GM23338 (cell line): ENCODE results near the gene LTBP4. TPM values are rescaled to one million over a fixed set of nuclear protein-coding genes. Genes with fewer than 3 reads are reported as not detected.

Source experiments
- ATAC-seq: fragments of 200-7000 bp; cut with Tn5 transposase; 3 replicates; pipeline ENCODE4 v1.9.1; 2020
- DNase-seq: peaks from one replicate; pipeline ENCODE4 v3.0.0-alpha.2; 2015; ENCODE audit warnings: low spot score
- H2AFZ ChIP-seq: fragments of 200-600 bp; sonication (generic); 2 replicates; pipeline ENCODE4 v1.8.0; 2016; ENCODE audit warnings: antibody characterized with exemption, mild to moderate bottlenecking, moderate library complexity
- H3F3A ChIP-seq: fragments of 200-600 bp; sonication (generic); replicated peaks from 2 replicates; pipeline ENCODE4 v1.8.0; 2017; ENCODE audit warnings: antibody characterized with exemption, mixed run types, low read depth
- H3K27ac ChIP-seq: fragments of 200-600 bp; sonication (generic); 2 replicates; pipeline ENCODE4 v1.6.1; 2016; ENCODE audit warnings: low read depth
- H3K27me3 ChIP-seq: fragments of 200-600 bp; sonication (generic); 2 replicates; pipeline ENCODE4 v1.8.0; 2016; ENCODE audit warnings: mild to moderate bottlenecking, mixed run types, moderate library complexity; ENCODE audit not compliant: insufficient read depth
- H3K36me3 ChIP-seq: fragments of 200-600 bp; sonication (generic); 2 replicates; pipeline ENCODE4 v1.8.0; 2016; ENCODE audit warnings: mild to moderate bottlenecking; ENCODE audit not compliant: insufficient read depth
- H3K4me1 ChIP-seq: fragments of 200-600 bp; sonication (generic); 2 replicates; pipeline ENCODE4 v1.8.0; 2016; ENCODE audit warnings: mild to moderate bottlenecking, moderate library complexity; ENCODE audit not compliant: insufficient read depth
- H3K4me2 ChIP-seq: fragments of 200-600 bp; sonication (generic); 2 replicates; pipeline ENCODE4 v1.7.1; 2017; ENCODE audit warnings: mixed run types
- H3K4me3 ChIP-seq: fragments of 200-600 bp; sonication (generic); 2 replicates; pipeline ENCODE4 v1.6.1; 2016; ENCODE audit warnings: mixed run types
- H3K79me2 ChIP-seq: fragments of 200-600 bp; sonication (generic); replicated peaks from 2 replicates; pipeline ENCODE4 v1.8.0; 2017; ENCODE audit warnings: mild to moderate bottlenecking; ENCODE audit not compliant: insufficient read depth
- H3K9me2 ChIP-seq: fragments of 200-600 bp; sonication (generic); 2 replicates; pipeline ENCODE4 v1.8.0; 2017; ENCODE audit not compliant: insufficient read depth
- H4K20me1 ChIP-seq: fragments of 200-600 bp; sonication (generic); replicated peaks from 2 replicates; pipeline ENCODE4 v1.8.0; 2017; ENCODE audit warnings: mild to moderate bottlenecking; ENCODE audit not compliant: insufficient read depth
- H3K27ac Mint-ChIP-seq: 2 replicates; pipeline ENCODE4 v1.8.0; 2020; ENCODE audit warnings: inconsistent platforms, mild to moderate bottlenecking, moderate library complexity, mixed read lengths
- H3K27me3 Mint-ChIP-seq: 3 replicates; pipeline ENCODE4 v1.8.0; 2022; ENCODE audit warnings: low read depth, mild to moderate bottlenecking, moderate library complexity, mixed read lengths, inconsistent platforms; ENCODE audit not compliant: insufficient read depth, poor library complexity
- H3K36me3 Mint-ChIP-seq: 3 replicates; pipeline ENCODE4 v1.8.0; 2021; ENCODE audit warnings: low read depth, mild to moderate bottlenecking, inconsistent platforms, moderate library complexity, mixed read lengths
- H3K4me1 Mint-ChIP-seq: 3 replicates; pipeline ENCODE4 v1.8.0; 2020; ENCODE audit warnings: mild to moderate bottlenecking, inconsistent platforms, mixed read lengths
- H3K4me3 Mint-ChIP-seq: 3 replicates; pipeline ENCODE4 v1.8.0; 2021; ENCODE audit warnings: moderate library complexity, mild to moderate bottlenecking, inconsistent platforms, mixed read lengths
- H3K9me3 Mint-ChIP-seq: 3 replicates; pipeline ENCODE4 v1.8.0; 2020; ENCODE audit warnings: moderate library complexity, mild to moderate bottlenecking, inconsistent platforms, mixed read lengths
- CREB1 ChIP-seq: fragments of 250-450 bp; sonication (Bioruptor Pico); IDR thresholded peaks from 2 replicates; pipeline ENCODE4 v1.5.0; 2020; ENCODE audit warnings: low read depth, mild to moderate bottlenecking, moderate library complexity
- POLR2AphosphoS5 ChIP-seq: IDR thresholded peaks from 2 replicates; pipeline ENCODE4 v1.6.1; 2016; ENCODE audit warnings: antibody characterized with exemption, low read depth
- polyA plus RNA-seq: library from polyadenylated mRNA; unstranded; fragments of >200 nt; fragmentation: Nextera tagmentation; extraction: Ambion mirVana; gene quantifications from 2 replicates; pipeline ENCODE4 v1.2.1, GENCODE V29; 2016
- total RNA-seq: library from RNA; depleted of rRNA; stranded (reverse); fragments of >200 nt; shearing (Covaris generic); gene quantifications from 2 replicates; pipeline ENCODE4 v1.2.3, GENCODE V29; 2014
- TF ChIP-seq, protein P1 (sequence below): fragments of 250-450 bp; sonication (Bioruptor Pico); IDR thresholded peaks from 2 replicates; pipeline ENCODE4 v1.5.0; 2020; ENCODE audit warnings: mild to moderate bottlenecking, moderate library complexity

Gene LTBP4
- total and polyA plus RNA-seq, 2 experiments from 2014 or later: 50.3 to 65.0 TPM

DNA sequence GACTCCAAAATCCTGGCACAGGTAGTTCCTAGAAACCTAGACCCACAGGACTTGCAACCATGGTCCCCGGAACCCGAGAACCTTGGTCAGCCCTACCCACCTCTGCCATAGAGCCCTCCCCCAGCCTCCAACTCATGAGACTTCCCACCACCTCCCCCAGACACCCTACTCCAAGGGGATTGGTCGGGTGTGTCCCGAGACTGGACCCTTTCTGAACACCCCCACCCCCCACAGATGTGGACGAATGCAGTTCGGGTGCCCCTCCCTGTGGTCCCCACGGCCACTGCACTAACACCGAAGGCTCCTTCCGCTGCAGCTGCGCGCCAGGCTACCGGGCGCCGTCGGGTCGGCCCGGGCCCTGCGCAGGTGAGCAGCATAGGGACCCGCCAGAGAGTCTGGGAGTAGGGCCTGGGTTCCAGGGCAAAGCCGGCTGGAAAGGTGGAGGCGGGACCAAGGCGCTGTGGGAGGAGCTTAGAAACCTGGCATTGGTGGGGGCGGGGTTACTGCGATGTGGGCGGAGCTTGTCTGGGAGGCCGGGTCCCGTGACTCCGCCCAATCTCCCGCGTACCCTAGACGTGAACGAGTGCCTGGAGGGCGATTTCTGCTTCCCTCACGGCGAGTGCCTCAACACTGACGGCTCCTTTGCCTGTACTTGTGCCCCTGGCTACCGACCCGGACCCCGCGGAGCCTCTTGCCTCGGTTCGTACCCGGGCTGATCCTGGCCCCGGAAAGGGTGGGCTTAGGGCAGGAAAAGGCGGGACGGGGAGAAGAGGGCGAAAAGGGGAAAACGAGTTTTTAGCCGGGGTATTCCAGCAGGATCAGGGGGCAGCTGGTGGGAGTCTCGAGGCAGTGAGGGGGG is 11.9 kb downstream of the LTBP4 start:
- Histone ChIP-seq H3K36me3 (no peaks in the 10 kb centered on the region), H3K27me3 (peaks cover 45% of the 10 kb centered on the region), H3K27ac (peak overlapping the region; percentile 92), H3K4me1 (peaks cover 11% of the 10 kb centered on the region; the same call in 1 of the 2 replicates), H2AFZ (peak overlapping the region; percentile 96), H3K4me3 (peak overlapping the region; percentile 96), H3K9me2 (no peaks in the 10 kb centered on the region), H4K20me1 (peaks cover 5% of the 10 kb centered on the region), H3F3A (peaks cover 19% of the 10 kb centered on the region; the same call in 1 of the 2 replicates), H3K4me2 (peak overlapping the region; percentile 99), H3K79me2 (no peaks in the 10 kb centered on the region)
- peak; percentile 44 for ATAC-seq
- TF ChIP-seq POLR2AphosphoS5: peak; percentile 63
- TF ChIP-seq CREB1: no peak
- Mint-ChIP-seq H3K27ac (peak overlapping the region; percentile 97), H3K36me3 (peaks cover 8% of the 10 kb centered on the region; the same call in 2 of the 3 replicates), H3K9me3 (no peaks in the 10 kb centered on the region; the same call in 1 of the 3 replicates), H3K4me3 (peak overlapping the region; percentile 88), H3K4me1 (peaks cover 27% of the 10 kb centered on the region), H3K27me3 (peaks cover 56% of the 10 kb centered on the region)
- DNase-seq: peak; percentile 93

DNA sequence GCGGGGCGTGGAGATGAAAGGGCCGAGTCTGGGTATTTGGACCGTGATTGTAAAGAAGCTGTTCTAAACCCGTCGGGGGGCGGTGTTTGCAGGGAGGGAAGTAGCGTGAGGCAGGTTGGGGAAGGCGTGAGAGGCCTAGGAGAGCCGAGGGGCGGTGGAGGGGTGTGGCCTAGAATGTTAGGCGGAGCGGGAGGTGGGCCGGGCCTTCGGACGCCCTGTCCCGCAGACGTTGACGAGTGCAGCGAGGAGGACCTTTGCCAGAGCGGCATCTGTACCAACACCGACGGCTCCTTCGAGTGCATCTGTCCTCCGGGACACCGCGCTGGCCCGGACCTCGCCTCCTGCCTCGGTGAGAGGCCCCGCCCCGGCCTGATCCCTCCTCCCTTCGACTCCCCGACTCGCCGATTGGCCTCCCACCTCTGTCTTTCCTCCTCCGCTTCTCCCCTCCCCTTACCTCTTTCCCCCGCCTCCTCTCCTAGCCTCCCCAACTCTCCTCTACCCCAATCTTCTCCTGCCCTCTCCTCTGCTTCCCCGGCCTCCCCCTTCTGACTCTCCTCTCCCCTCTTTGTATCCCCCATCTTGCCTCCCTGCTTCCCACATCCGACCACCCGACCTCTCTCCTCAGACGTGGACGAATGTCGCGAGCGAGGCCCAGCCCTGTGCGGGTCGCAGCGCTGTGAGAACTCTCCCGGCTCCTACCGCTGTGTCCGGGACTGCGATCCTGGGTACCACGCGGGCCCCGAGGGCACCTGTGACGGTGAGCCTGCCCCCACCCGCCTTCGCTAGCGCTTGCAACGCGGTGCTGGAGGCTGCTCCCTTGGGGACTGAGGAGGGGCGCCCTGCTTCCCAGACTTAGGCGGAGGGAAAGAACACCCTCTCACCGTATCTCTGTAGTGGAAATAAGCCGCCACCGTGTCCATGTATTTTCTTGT is 12.8 kb downstream of the LTBP4 start:
- Mint-ChIP-seq H3K36me3 (peaks cover 8% of the 10 kb centered on the region; the same call in 2 of the 3 replicates), H3K27ac (peak overlapping the region; percentile 97), H3K4me1 (peaks cover 25% of the 10 kb centered on the region), H3K27me3 (peaks cover 47% of the 10 kb centered on the region), H3K4me3 (peak overlapping the region; percentile 88), H3K9me3 (no peaks in the 10 kb centered on the region; the same call in 1 of the 3 replicates)
- Histone ChIP-seq H3K27me3 (peaks cover 36% of the 10 kb centered on the region), H3F3A (peaks cover 19% of the 10 kb centered on the region; the same call in 1 of the 2 replicates), H3K4me1 (peaks cover 11% of the 10 kb centered on the region; the same call in 1 of the 2 replicates), H3K79me2 (no peaks in the 10 kb centered on the region), H3K36me3 (no peaks in the 10 kb centered on the region), H4K20me1 (peaks cover 5% of the 10 kb centered on the region), H3K4me2 (peak overlapping the region; percentile 99), H3K4me3 (peak overlapping the region; percentile 96), H2AFZ (peak overlapping the region; percentile 96), H3K27ac (peak overlapping the region; percentile 92), H3K9me2 (no peaks in the 10 kb centered on the region)
- TF ChIP-seq, protein P1, sequence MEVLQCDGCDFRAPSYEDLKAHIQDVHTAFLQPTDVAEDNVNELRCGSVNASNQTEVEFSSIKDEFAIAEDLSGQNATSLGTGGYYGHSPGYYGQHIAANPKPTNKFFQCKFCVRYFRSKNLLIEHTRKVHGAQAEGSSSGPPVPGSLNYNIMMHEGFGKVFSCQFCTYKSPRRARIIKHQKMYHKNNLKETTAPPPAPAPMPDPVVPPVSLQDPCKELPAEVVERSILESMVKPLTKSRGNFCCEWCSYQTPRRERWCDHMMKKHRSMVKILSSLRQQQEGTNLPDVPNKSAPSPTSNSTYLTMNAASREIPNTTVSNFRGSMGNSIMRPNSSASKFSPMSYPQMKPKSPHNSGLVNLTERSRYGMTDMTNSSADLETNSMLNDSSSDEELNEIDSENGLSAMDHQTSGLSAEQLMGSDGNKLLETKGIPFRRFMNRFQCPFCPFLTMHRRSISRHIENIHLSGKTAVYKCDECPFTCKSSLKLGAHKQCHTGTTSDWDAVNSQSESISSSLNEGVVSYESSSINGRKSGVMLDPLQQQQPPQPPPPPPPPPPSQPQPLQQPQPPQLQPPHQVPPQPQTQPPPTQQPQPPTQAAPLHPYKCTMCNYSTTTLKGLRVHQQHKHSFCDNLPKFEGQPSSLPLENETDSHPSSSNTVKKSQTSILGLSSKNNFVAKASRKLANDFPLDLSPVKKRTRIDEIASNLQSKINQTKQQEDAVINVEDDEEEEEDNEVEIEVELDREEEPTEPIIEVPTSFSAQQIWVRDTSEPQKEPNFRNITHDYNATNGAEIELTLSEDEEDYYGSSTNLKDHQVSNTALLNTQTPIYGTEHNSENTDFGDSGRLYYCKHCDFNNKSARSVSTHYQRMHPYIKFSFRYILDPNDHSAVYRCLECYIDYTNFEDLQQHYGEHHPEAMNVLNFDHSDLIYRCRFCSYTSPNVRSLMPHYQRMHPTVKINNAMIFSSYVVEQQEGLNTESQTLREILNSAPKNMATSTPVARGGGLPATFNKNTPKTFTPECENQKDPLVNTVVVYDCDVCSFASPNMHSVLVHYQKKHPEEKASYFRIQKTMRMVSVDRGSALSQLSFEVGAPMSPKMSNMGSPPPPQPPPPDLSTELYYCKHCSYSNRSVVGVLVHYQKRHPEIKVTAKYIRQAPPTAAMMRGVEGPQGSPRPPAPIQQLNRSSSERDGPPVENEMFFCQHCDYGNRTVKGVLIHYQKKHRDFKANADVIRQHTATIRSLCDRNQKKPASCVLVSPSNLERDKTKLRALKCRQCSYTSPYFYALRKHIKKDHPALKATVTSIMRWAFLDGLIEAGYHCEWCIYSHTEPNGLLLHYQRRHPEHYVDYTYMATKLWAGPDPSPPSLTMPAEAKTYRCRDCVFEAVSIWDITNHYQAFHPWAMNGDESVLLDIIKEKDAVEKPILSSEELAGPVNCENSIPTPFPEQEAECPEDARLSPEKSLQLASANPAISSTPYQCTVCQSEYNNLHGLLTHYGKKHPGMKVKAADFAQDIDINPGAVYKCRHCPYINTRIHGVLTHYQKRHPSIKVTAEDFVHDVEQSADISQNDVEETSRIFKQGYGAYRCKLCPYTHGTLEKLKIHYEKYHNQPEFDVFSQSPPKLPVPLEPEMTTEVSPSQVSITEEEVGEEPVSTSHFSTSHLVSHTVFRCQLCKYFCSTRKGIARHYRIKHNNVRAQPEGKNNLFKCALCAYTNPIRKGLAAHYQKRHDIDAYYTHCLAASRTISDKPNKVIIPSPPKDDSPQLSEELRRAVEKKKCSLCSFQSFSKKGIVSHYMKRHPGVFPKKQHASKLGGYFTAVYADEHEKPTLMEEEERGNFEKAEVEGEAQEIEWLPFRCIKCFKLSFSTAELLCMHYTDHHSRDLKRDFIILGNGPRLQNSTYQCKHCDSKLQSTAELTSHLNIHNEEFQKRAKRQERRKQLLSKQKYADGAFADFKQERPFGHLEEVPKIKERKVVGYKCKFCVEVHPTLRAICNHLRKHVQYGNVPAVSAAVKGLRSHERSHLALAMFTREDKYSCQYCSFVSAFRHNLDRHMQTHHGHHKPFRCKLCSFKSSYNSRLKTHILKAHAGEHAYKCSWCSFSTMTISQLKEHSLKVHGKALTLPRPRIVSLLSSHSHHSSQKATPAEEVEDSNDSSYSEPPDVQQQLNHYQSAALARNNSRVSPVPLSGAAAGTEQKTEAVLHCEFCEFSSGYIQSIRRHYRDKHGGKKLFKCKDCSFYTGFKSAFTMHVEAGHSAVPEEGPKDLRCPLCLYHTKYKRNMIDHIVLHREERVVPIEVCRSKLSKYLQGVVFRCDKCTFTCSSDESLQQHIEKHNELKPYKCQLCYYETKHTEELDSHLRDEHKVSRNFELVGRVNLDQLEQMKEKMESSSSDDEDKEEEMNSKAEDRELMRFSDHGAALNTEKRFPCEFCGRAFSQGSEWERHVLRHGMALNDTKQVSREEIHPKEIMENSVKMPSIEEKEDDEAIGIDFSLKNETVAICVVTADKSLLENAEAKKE: no peak
- peak; percentile 49; the same call in 1 of the 2 replicates for TF ChIP-seq POLR2AphosphoS5
- ATAC-seq (peak; percentile 59), DNase-seq (peak; percentile 94)
